GM12875 (cell line): ENCODE results near the gene ICOS.

Experiments
- H3K4me3 ChIP-seq: one replicate; pipeline ENCODE4 v1.5.1; 2011; ENCODE audit warnings: low read depth, low read length, control low read depth
- CTCF ChIP-seq: IDR thresholded peaks from 2 replicates; pipeline ENCODE4 v1.5.1; 2011; ENCODE audit warnings: low read depth, mild to moderate bottlenecking, control low read depth, inconsistent platforms, low read length, moderate library complexity, borderline replicate concordance; ENCODE audit not compliant: insufficient read depth

ICOS gene

GRCh38 chr2:203934041-203934492 lies 2.5 kb upstream of the ICOS start:
- no peak overlapping the region for H3K4me3 ChIP-seq
- no peak for TF ChIP-seq CTCF

GRCh38 chr2:203934711-203935438 lies 1.7 kb upstream of the ICOS start:
- H3K4me3 ChIP-seq: no peak overlapping the region
- no peak for TF ChIP-seq CTCF

GRCh38 chr2:203935568-203935967 lies 995 bp upstream of the ICOS start:
- H3K4me3 ChIP-seq: no peak overlapping the region
- no peak for TF ChIP-seq CTCF

- H3K4me3 ChIP-seq: no peak overlapping the region
- TF ChIP-seq CTCF: no peak
These were observed 386 bp downstream of the ICOS start for GRCh38 chr2:203936949-203937348.

GRCh38 chr2:203937788-203938187 lies 1.2 kb downstream of the ICOS start:
- no peak overlapping the region for H3K4me3 ChIP-seq
- TF ChIP-seq CTCF: no peak

- no peak for TF ChIP-seq CTCF
- no peak overlapping the region for H3K4me3 ChIP-seq
These were observed 3.5 kb downstream of the ICOS start for GRCh38 chr2:203940039-203940438.
